Omental fat pad (tissue), 4 donors: Measurements from ENCODE around the gene SHMT1. TPM values are rescaled to one million over a fixed set of nuclear protein-coding genes. Genes with fewer than 3 reads are reported as not detected.

ENCODE experiments used
- ATAC-seq: fragments of 150-250 bp; one replicate; pipeline ENCODE4 v1.9.1; 2016; ENCODE audit warnings: mild to moderate bottlenecking, moderate library complexity; ENCODE audit not compliant: low FRiP score
- DNase-seq: peaks from one replicate; pipeline ENCODE4 v3.0.0-alpha.2; 2019; ENCODE audit warnings: low spot score
- small RNA-seq: library from RNA; depleted of rRNA; stranded (forward); fragments of <200 nt; gene quantifications from one replicate; pipeline ENCODE3, GENCODE V24; 2016
- total RNA-seq, 4 donors: library from RNA; depleted of rRNA; stranded (reverse); fragments of >200 nt; gene quantifications; one replicate each; pipeline ENCODE4 v1.1.0, GENCODE V29; 2016
- TF ChIP-seq, protein P1 (sequence below), 3 donors: fragments of 450-650 bp; IDR thresholded peaks; one replicate each; pipeline ENCODE4 v1.5.1; 2016 to 2017; ENCODE audit warnings: antibody characterized with exemption in 3 of 3, mild to moderate bottlenecking in 3 of 3, moderate library complexity in 2 of 3

Gene SHMT1
- total RNA-seq, 4 donors from 2014 or later, result 59.3 to 108 (median 102) TPM

DNA sequence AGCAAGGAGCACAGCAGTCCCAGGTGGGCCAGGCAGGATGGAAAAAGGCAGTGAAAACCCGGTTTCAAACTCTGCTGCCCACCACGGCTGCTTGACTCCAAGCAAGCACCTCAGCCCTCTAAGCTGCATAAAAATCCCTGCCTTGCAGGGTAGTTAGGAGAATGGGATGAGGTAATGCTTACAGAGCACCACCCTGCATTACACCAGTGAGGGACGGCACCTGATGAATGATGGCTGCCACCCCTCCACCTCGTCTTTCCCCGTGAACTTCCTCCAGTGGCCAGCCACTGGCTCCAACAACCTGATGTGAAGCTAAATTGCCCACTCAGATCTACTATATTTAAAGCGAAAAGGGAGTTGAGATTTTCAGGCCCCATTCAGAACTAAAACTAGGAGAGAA lies 81.6 kb downstream of the SHMT1 start:
- ATAC-seq, result no peak

GRCh38 chr17:18280766-18281371 lies 82.5 kb downstream of the SHMT1 start:
- ATAC-seq (no peak), DNase-seq (no peak)
- TF ChIP-seq, protein P1, sequence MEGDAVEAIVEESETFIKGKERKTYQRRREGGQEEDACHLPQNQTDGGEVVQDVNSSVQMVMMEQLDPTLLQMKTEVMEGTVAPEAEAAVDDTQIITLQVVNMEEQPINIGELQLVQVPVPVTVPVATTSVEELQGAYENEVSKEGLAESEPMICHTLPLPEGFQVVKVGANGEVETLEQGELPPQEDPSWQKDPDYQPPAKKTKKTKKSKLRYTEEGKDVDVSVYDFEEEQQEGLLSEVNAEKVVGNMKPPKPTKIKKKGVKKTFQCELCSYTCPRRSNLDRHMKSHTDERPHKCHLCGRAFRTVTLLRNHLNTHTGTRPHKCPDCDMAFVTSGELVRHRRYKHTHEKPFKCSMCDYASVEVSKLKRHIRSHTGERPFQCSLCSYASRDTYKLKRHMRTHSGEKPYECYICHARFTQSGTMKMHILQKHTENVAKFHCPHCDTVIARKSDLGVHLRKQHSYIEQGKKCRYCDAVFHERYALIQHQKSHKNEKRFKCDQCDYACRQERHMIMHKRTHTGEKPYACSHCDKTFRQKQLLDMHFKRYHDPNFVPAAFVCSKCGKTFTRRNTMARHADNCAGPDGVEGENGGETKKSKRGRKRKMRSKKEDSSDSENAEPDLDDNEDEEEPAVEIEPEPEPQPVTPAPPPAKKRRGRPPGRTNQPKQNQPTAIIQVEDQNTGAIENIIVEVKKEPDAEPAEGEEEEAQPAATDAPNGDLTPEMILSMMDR (IDR thresholded peaks at IDR 0.05), result no peak

More for the DNA sequence above, 81.6 kb downstream of the SHMT1 start:
- no peak for DNase-seq
- TF ChIP-seq, protein P1 (IDR thresholded peaks at IDR 0.05), result no peak

GRCh38 chr17:18280249-18280648 lies 83.1 kb downstream of the SHMT1 start:
- ATAC-seq, result no peak
- TF ChIP-seq, protein P1 (IDR thresholded peaks at IDR 0.05), result no peak
- no peak for DNase-seq

DNA sequence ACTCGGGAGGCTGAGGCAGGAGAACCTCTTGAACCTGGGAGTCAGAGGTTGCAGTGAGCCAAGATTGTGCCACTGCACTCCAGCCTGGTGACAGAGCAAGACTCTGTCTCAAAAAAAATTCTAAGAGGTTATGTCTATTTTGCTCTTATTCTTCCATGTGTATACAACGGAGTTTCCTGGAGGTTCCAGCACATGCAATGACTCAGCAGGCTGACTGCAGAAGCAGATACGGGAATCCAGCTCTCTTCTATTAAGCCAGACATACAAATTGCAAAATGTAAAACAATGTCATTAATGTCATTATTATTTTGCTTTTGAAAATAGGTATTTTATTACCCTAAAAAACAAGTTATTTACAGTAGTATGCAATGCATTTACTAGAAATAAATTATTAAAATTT lies 84.5 kb downstream of the SHMT1 start:
- DNase-seq (no peak), ATAC-seq (no peak)
- TF ChIP-seq, protein P1 (IDR thresholded peaks at IDR 0.05), result no peak

Small RNA genes lying within 50 kb of the gene (small RNA-seq; reads per million reads assigned to genes)
- not detected for gene AL353997.5

Other genes starting within 250 kb of the SHMT1 start
- 10 to 100 TPM; 77.0 to 80.7 (median 80.3) TPM for gene ALKBH5, start 179.7 kb downstream of the SHMT1 start, total RNA-seq
- gene LLGL1, start 137.9 kb downstream of the SHMT1 start, total RNA-seq, result 10 to 100 TPM; 10.2 to 24.0 (median 13.2) TPM
- 100 to 1,000 TPM; 198 to 328 (median 324) TPM for gene FLII, start 104.8 kb downstream of the SHMT1 start, total RNA-seq
- gene MIEF2, start 102.9 kb downstream of the SHMT1 start, total RNA-seq, result 1 to 10 TPM; 2.9 to 9.5 (median 5.7) TPM
- gene TOP3A, start 48.6 kb downstream of the SHMT1 start, total RNA-seq, result 10 to 100 TPM; 23.6 to 80.5 (median 47.5) TPM
- gene SMCR8, start 48.3 kb downstream of the SHMT1 start, total RNA-seq, result 10 to 100 TPM; 11.4 to 21.4 (median 14.3) TPM
- under 1 TPM in 2 of 4 donors, not detected in 2; 0.36 to 0.37 TPM for gene EVPLL, start 14.2 kb upstream of the SHMT1 start, total RNA-seq
- not detected for gene LGALS9C, start 113.2 kb upstream of the SHMT1 start, total RNA-seq